ENCODE results near the gene TCEANC2. TPM values are rescaled to one million over a fixed set of nuclear protein-coding genes. Genes with fewer than 3 reads are reported as not detected.
"Not testable (repeated sequence)": the region's sequence is repeated elsewhere in the genome, so short reads cannot be mapped to it uniquely, and the experiment has no call there.

The TCEANC2 gene
- total RNA-seq, 2 experiments from 2014 or later: 12.8 to 13.6 TPM

- Mint-ChIP-seq H3K4me3 (no peak overlapping the region), H3K4me1 (ENCODE audit: low read depth) (no peaks in the 10 kb centered on the region), H3K9me3 (no peaks in the 10 kb centered on the region), H3K27me3 (no peaks in the 10 kb centered on the region), H3K27ac (no peak overlapping the region), H3K36me3 (peaks cover 8% of the 10 kb centered on the region)
- DNase-seq: no peak
- intact Hi-C loops (cut with micrococcal nuclease): loop anchor here (2.0 kb wide), 1 partner anchor 418 kb away; no protein-coding TSS in a partner anchor
- ChIA-PET POLR2A (interaction anchor here (0.6 kb wide), 1 partner anchor 16 kb away, joined by 3 read pairs; no protein-coding TSS in a partner anchor), CTCF (interaction anchor here (0.9 to 3.6 kb wide), 6 partner anchors 9 to 420 kb away, joined by 3 to 27 read pairs (median 4); no protein-coding TSS in a partner anchor)
Measured at GRCh38 chr1:54070171-54070837, 16.9 kb downstream of the TCEANC2 start.

- Mint-ChIP-seq H3K27ac (no peak overlapping the region), H3K27me3 (no peaks in the 10 kb centered on the region), H3K36me3 (no peaks in the 10 kb centered on the region), H3K4me1 (ENCODE audit: low read depth) (peaks cover 5% of the 10 kb centered on the region), H3K9me3 (no peaks in the 10 kb centered on the region), H3K4me3 (no peak overlapping the region)
- CTCF ChIA-PET: no interaction called here
- POLR2A ChIA-PET: no interaction called here
- DNase-seq: no peak
- intact Hi-C loops (cut with micrococcal nuclease): no loop called here
Measured at GRCh38 chr1:54077359-54077758, 24.0 kb downstream of the TCEANC2 start.

GRCh38 chr1:54080598-54081049 lies 27.2 kb downstream of the TCEANC2 start:
- ChIA-PET POLR2A (no interaction called here), CTCF (interaction anchor here (0.6 to 3.0 kb wide), 10 partner anchors 9 to 220 kb away, joined by 3 to 26 read pairs (median 6); partner anchors contain the start of genes TCEANC2 and TMEM59)
- H3K4me1 Mint-ChIP-seq (ENCODE audit: low read depth): peaks cover 5% of the 10 kb centered on the region
- H3K36me3 Mint-ChIP-seq: no peaks in the 10 kb centered on the region
- H3K27me3 Mint-ChIP-seq: no peaks in the 10 kb centered on the region
- H3K27ac Mint-ChIP-seq: no peak overlapping the region
- no peaks in the 10 kb centered on the region for H3K9me3 Mint-ChIP-seq
- intact Hi-C loops (cut with micrococcal nuclease): loop anchor here (10.0 kb wide), 1 partner anchor 216 kb away; no protein-coding TSS in a partner anchor
- DNase-seq: no peak
- no peak overlapping the region for H3K4me3 Mint-ChIP-seq

- DNase-seq: peak; percentile 77
- Mint-ChIP-seq H3K4me3 (no peak overlapping the region), H3K9me3 (no peaks in the 10 kb centered on the region), H3K27ac (no peak overlapping the region), H3K36me3 (no peaks in the 10 kb centered on the region), H3K27me3 (no peaks in the 10 kb centered on the region), H3K4me1 (ENCODE audit: low read depth) (peaks cover 5% of the 10 kb centered on the region)
- ChIA-PET CTCF (interaction anchor here (0.6 to 3.4 kb wide), 32 partner anchors 8 to 710 kb away, joined by 3 to 27 read pairs (median 4); partner anchors contain the start of genes IFT25, TCEANC2 and TMEM59), POLR2A (no interaction called here)
- intact Hi-C loops (cut with micrococcal nuclease): loop anchor here (10.0 kb wide), 1 partner anchor 217 kb away; no protein-coding TSS in a partner anchor
Measured at GRCh38 chr1:54081306-54082270, 28.2 kb downstream of the TCEANC2 start.

- Mint-ChIP-seq H3K36me3 (peaks cover 3% of the 10 kb centered on the region), H3K4me3 (no peak overlapping the region), H3K9me3 (no peaks in the 10 kb centered on the region), H3K27me3 (no peaks in the 10 kb centered on the region), H3K4me1 (ENCODE audit: low read depth) (peaks cover 3% of the 10 kb centered on the region), H3K27ac (no peak overlapping the region)
- ChIA-PET CTCF (interaction anchor here (1.6 kb wide), 1 partner anchor 405 kb away, joined by 5 read pairs; no protein-coding TSS in a partner anchor), POLR2A (no interaction called here)
- intact Hi-C loops (cut with micrococcal nuclease): loop anchor here (10.0 kb wide), 1 partner anchor 220 kb away; no protein-coding TSS in a partner anchor
- DNase-seq: no peak
Measured at GRCh38 chr1:54084794-54085193, 31.4 kb downstream of the TCEANC2 start.

GRCh38 chr1:54086754-54087153 lies 33.3 kb downstream of the TCEANC2 start:
- Mint-ChIP-seq H3K4me1 (ENCODE audit: low read depth) (no peaks in the 10 kb centered on the region), H3K9me3 (no peaks in the 10 kb centered on the region), H3K4me3 (no peak overlapping the region), H3K27me3 (no peaks in the 10 kb centered on the region), H3K36me3 (peaks cover 7% of the 10 kb centered on the region), H3K27ac (no peak overlapping the region)
- ChIA-PET POLR2A (no interaction called here), CTCF (interaction anchor here (1.3 kb wide), 1 partner anchor 15 kb away, joined by 3 read pairs; no protein-coding TSS in a partner anchor)
- DNase-seq: no peak
- intact Hi-C loops (cut with micrococcal nuclease): loop anchor here (10.0 kb wide), 1 partner anchor 222 kb away; no protein-coding TSS in a partner anchor

- no peaks in the 10 kb centered on the region for H3K4me1 Mint-ChIP-seq (ENCODE audit: low read depth)
- H3K4me3 Mint-ChIP-seq: no peak overlapping the region
- ChIA-PET CTCF (no interaction called here), POLR2A (no interaction called here)
- H3K27me3 Mint-ChIP-seq: no peaks in the 10 kb centered on the region
- intact Hi-C loops (cut with micrococcal nuclease): loop anchor here (10.0 kb wide), 1 partner anchor 224 kb away; no protein-coding TSS in a partner anchor
- peaks cover 7% of the 10 kb centered on the region for H3K36me3 Mint-ChIP-seq
- no peak for DNase-seq
- H3K9me3 Mint-ChIP-seq: no peaks in the 10 kb centered on the region
- no peak overlapping the region for H3K27ac Mint-ChIP-seq
Measured at GRCh38 chr1:54088385-54088784, 35.0 kb downstream of the TCEANC2 start.

- Mint-ChIP-seq H3K27ac (no peak overlapping the region), H3K9me3 (no peaks in the 10 kb centered on the region), H3K4me1 (ENCODE audit: low read depth) (no peaks in the 10 kb centered on the region), H3K36me3 (peaks cover 10% of the 10 kb centered on the region), H3K27me3 (no peaks in the 10 kb centered on the region), H3K4me3 (no peak overlapping the region)
- POLR2A ChIA-PET: no interaction called here
- intact Hi-C loops (cut with micrococcal nuclease): no loop called here
- DNase-seq: no peak
- CTCF ChIA-PET: no interaction called here
Measured at GRCh38 chr1:54091666-54092065, 38.3 kb downstream of the TCEANC2 start.

GRCh38 chr1:54094001-54094729 lies 40.8 kb downstream of the TCEANC2 start:
- intact Hi-C loops (cut with micrococcal nuclease): no loop called here
- Mint-ChIP-seq H3K27ac (no peak overlapping the region), H3K27me3 (no peaks in the 10 kb centered on the region), H3K4me3 (no peak overlapping the region), H3K36me3 (peaks cover 14% of the 10 kb centered on the region), H3K9me3 (no peaks in the 10 kb centered on the region), H3K4me1 (ENCODE audit: low read depth) (no peaks in the 10 kb centered on the region)
- ChIA-PET POLR2A (no interaction called here), CTCF (no interaction called here)
- no peak for DNase-seq

GRCh38 chr1:54094730-54095105 lies 41.3 kb downstream of the TCEANC2 start:
- H3K4me3 Mint-ChIP-seq; DNase-seq; H3K4me1 Mint-ChIP-seq (ENCODE audit: low read depth); POLR2A ChIA-PET; intact Hi-C loops (cut with micrococcal nuclease); H3K27ac Mint-ChIP-seq; H3K9me3 Mint-ChIP-seq; H3K27me3 Mint-ChIP-seq: not testable (repeated sequence)
- peaks cover 13% of the 10 kb centered on the region for H3K36me3 Mint-ChIP-seq
- CTCF ChIA-PET: interaction anchor here (0.6 kb wide), 1 partner anchor 539 kb away, joined by 3 read pairs; no protein-coding TSS in a partner anchor

GRCh38 chr1:54095546-54096226 lies 42.3 kb downstream of the TCEANC2 start:
- Mint-ChIP-seq H3K4me3 (no peak overlapping the region), H3K27ac (no peak overlapping the region), H3K4me1 (ENCODE audit: low read depth) (no peaks in the 10 kb centered on the region), H3K27me3 (no peaks in the 10 kb centered on the region), H3K36me3 (peaks cover 14% of the 10 kb centered on the region), H3K9me3 (no peaks in the 10 kb centered on the region)
- intact Hi-C loops (cut with micrococcal nuclease): no loop called here
- POLR2A ChIA-PET: no interaction called here
- no peak for DNase-seq
- CTCF ChIA-PET: no interaction called here
